Thyroid gland (tissue), 4 donors: ENCODE data around the gene TMEM107. TPM values are rescaled to one million over a fixed set of nuclear protein-coding genes. Genes with fewer than 3 reads are reported as not detected.

Experiments
- DNase-seq, 2 donors: peaks; one replicate each; pipeline ENCODE4 v3.0.0-alpha.2; 2019
- H3K27ac ChIP-seq, 3 donors: fragments of 200-600 bp; sonication (generic); 1 replicate in 2 of 3; 2 replicates in 1 of 3; pipeline ENCODE4 v1.5.1; 2016 to 2019; ENCODE audit warnings: mild to moderate bottlenecking in 1 of 3, moderate library complexity in 1 of 3
- H3K27me3 ChIP-seq: fragments of 200-600 bp; sonication (generic); one replicate; pipeline ENCODE4 v1.5.1; 2019
- H3K36me3 ChIP-seq, 2 donors: fragments of 200-600 bp; sonication (generic); one replicate each; pipeline ENCODE4 v1.5.1; 2016 to 2019
- H3K4me1 ChIP-seq, 2 donors: fragments of 200-600 bp; sonication (generic); one replicate each; pipeline ENCODE4 v1.5.1; 2017 to 2019
- H3K4me3 ChIP-seq, 3 donors: fragments of 200-600 bp; sonication (generic); replicated peaks in 1 of 3; 1 replicate in 2 of 3; 2 replicates in 1 of 3; pipeline ENCODE4 v1.5.1; 2016; ENCODE audit warnings: mild to moderate bottlenecking in 1 of 3
- H3K9me3 ChIP-seq: fragments of 200-600 bp; sonication (generic); one replicate; pipeline ENCODE4 v1.5.1; 2017
- POLR2A ChIP-seq, 2 donors: fragments of 450-650 bp; IDR thresholded peaks; one replicate each; pipeline ENCODE4 v1.6.1; 2017; ENCODE audit warnings: antibody characterized with exemption in 2 of 2, mild to moderate bottlenecking in 2 of 2, moderate library complexity in 1 of 2
- WGBS, 2 donors: methylation state at CpG; one replicate each; pipeline ENCODE4 v1.1.5; 2017; 5-methylcytosine and 5-hydroxymethylcytosine counted together
- intact Hi-C: fragments of 100-400 bp; cut with DNase I; formaldehyde crosslinking; loops from one replicate; pipeline ENCODE4 v1.15.1; 2023
- total RNA-seq, 4 donors: library from RNA; depleted of rRNA; stranded (reverse); fragments of >200 nt; gene quantifications; one replicate each; pipeline ENCODE4 v1.2.3, GENCODE V29; 2016
- TF ChIP-seq, protein P1 (sequence below), 6 experiments: fragments of 200-600 bp in 3 of 6; fragments of 450-650 bp in 3 of 6; sonication (generic) in 3 of 6; IDR thresholded peaks; one replicate each; pipeline ENCODE4 v1.5.1; 2016 to 2019; ENCODE audit warnings: antibody characterized with exemption in 6 of 6, mild to moderate bottlenecking in 2 of 6, inconsistent platforms in 1 of 6, moderate library complexity in 1 of 6

TMEM107 gene
- total RNA-seq, 4 donors from 2014 or later = 19.7 to 34.7 (median 32.2) TPM

DNA sequence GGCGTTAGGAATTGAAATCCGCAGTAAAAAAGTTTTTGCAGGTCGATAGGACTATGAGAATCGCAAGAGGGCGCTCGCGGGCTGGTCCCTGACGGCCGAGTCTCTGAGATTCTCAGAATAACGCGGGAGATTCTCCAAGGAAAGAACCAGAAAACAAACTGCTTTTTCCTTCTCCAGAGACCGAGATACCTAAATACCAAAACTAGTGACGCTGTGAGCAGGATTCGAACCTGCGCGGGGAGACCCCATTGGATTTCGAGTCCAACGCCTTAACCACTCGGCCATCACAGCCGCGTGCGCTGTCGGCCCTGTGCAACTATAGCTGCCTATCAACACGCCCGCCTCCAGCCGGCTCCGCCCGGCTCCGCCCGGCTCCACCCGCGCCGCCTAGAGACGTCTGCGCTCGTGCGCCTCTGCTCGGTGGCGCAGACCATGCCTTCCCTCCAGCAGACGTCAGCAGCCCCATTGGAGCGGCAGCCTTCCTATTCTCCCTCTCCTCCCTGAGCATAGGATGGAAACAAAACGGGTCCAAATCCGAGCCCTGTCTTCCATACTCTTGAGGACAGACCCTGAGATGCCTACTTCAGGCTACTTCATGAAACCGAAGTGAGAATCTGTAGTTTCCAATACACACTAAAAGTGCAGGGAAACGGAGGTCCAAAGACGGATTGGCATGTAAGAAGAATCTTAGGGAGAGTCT is 37.4 kb downstream of the TMEM107 start:
- peaks cover 44 to 47% of the 10 kb centered on the region in 2 donors for H3K36me3 ChIP-seq
- H3K27me3 ChIP-seq = no peaks in the 10 kb centered on the region
- intact Hi-C loops = no loop called here
- peak in 1 of 2 donors; percentile 81 for TF ChIP-seq POLR2A (IDR thresholded peaks at IDR 0.05)
- TF ChIP-seq, protein P1, sequence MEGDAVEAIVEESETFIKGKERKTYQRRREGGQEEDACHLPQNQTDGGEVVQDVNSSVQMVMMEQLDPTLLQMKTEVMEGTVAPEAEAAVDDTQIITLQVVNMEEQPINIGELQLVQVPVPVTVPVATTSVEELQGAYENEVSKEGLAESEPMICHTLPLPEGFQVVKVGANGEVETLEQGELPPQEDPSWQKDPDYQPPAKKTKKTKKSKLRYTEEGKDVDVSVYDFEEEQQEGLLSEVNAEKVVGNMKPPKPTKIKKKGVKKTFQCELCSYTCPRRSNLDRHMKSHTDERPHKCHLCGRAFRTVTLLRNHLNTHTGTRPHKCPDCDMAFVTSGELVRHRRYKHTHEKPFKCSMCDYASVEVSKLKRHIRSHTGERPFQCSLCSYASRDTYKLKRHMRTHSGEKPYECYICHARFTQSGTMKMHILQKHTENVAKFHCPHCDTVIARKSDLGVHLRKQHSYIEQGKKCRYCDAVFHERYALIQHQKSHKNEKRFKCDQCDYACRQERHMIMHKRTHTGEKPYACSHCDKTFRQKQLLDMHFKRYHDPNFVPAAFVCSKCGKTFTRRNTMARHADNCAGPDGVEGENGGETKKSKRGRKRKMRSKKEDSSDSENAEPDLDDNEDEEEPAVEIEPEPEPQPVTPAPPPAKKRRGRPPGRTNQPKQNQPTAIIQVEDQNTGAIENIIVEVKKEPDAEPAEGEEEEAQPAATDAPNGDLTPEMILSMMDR (IDR thresholded peaks at IDR 0.05) = peak; percentile 77 to 98 (median 87)
- H3K9me3 ChIP-seq = no peaks in the 10 kb centered on the region
- H3K4me3 ChIP-seq = no peak overlapping the region
- WGBS, 2 donors = 2 to 3% methylated on average over 31 to 38 of the region's 46 CpGs
- H3K27ac ChIP-seq = peak overlapping the region; percentile 69 to 93 (median 86)
- DNase-seq = peak; percentile 95
- H3K4me1 ChIP-seq = peaks cover 19 to 35% of the 10 kb centered on the region in 2 donors

DNA sequence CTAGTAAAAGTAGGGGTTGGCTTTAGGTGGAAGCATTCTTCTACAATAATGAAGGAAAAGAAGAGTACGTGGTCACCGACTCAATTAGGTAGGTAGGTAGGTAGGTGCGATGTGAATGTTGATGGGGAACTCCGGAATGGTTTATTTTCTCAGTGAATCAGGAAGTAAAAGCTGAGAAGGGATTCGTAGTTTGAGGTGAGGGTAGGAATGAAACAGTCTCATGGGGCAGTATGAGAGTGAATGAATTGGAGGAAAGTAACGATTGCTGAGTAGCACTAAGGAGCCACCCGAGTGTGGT is 37.9 kb downstream of the TMEM107 start:
- H3K27ac ChIP-seq = peak overlapping the region; percentile 69 to 93 (median 86)
- H3K27me3 ChIP-seq = no peaks in the 10 kb centered on the region
- 1 to 2% methylated on average over 7 of the region's 7 CpGs for WGBS, 2 donors
- no peak for DNase-seq
- peaks cover 19 to 35% of the 10 kb centered on the region in 2 donors for H3K4me1 ChIP-seq
- H3K4me3 ChIP-seq = no peak overlapping the region
- intact Hi-C loops = no loop called here
- no peak for TF ChIP-seq POLR2A (IDR thresholded peaks at IDR 0.05)
- TF ChIP-seq, protein P1 (IDR thresholded peaks at IDR 0.05) = no peak
- H3K9me3 ChIP-seq = no peaks in the 10 kb centered on the region
- peaks cover 39 to 42% of the 10 kb centered on the region in 2 donors for H3K36me3 ChIP-seq

DNA sequence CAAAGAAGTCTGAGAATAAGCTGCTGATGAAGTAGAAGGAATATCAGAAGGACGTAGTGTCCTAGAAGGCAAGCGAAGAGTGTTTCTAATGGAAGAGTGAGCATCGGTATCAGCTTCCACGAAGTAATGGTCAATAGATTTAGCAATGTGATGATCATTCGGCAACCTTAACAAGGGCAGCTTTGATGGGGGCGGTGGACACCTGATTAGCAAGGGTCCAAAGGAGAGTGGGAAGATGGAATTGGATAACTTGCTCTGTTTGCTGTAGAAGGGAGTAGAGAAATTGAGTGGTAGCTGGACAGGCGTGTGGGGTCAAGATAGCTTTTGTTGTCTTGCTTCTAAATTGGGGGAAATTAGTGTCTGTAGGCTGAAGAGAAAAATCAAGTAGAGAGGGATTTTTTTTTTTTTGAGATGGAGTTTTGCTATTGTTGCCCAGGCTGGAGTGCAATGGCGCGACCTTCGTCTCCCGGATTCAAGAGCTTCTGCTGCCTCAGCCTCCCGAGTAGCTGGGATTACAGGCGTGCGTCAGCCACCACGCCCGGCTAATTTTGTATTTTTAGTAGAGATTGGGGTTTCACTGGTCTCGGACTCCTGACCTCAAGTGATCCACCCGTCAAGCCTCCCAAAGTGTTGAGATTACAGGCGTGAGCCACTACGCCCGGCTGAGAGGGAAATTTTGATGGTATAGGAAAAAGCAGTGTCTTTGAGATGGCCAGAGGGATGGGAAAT is 38.4 kb downstream of the TMEM107 start:
- TF ChIP-seq, protein P1 (IDR thresholded peaks at IDR 0.05) = no peak
- peak in 1 of 2 donors; percentile 7 for TF ChIP-seq POLR2A (IDR thresholded peaks at IDR 0.05)
- intact Hi-C loops = no loop called here

DNA sequence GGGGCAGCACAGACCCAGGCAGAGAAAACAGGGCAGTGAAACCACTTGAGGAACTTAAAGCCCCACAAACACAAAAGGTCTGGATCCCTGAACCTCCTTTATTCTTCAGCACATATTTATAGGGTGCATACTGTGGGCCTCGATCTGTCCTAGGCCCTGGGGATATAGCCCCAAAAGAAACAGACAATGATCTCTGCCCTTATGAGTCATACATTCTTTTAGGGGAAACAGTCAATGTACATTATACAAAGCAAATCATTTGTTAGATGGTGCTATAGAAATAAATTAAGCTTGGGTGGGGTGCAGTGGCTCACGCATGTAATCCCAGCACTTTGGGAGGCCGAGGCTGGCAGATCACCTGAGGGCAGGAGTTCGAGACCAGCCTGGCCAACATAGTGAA is 42.2 kb downstream of the TMEM107 start:
- TF ChIP-seq, protein P1 (IDR thresholded peaks at IDR 0.05) = no peak
- no peak for TF ChIP-seq POLR2A (IDR thresholded peaks at IDR 0.05)
- 90 to 94% methylated on average over 4 of the region's 4 CpGs for whole genome bisulfite sequencing, 2 donors
- Histone ChIP-seq H3K9me3 (no peaks in the 10 kb centered on the region), H3K27me3 (no peaks in the 10 kb centered on the region), H3K4me1 (peaks cover 9 to 10% of the 10 kb centered on the region in 2 donors), H3K27ac (no peak overlapping the region), H3K4me3 (no peak overlapping the region), H3K36me3 (no peaks in the 10 kb centered on the region)
- intact Hi-C loops = no loop called here
- DNase-seq = no peak

More for the DNA sequence above, 38.4 kb downstream of the TMEM107 start:
- no peaks in the 10 kb centered on the region for H3K27me3 ChIP-seq
- H3K27ac ChIP-seq = peak overlapping the region; percentile 69 to 93 (median 86)
- peaks cover 34 to 37% of the 10 kb centered on the region in 2 donors for H3K36me3 ChIP-seq
- WGBS, 2 donors = 25 to 32% methylated on average over 21 of the region's 21 CpGs
- H3K9me3 ChIP-seq = no peaks in the 10 kb centered on the region
- peak; percentile 59 to 60 for DNase-seq
- H3K4me1 ChIP-seq = peaks cover 19 to 35% of the 10 kb centered on the region in 2 donors
- H3K4me3 ChIP-seq = no peak overlapping the region

DNA sequence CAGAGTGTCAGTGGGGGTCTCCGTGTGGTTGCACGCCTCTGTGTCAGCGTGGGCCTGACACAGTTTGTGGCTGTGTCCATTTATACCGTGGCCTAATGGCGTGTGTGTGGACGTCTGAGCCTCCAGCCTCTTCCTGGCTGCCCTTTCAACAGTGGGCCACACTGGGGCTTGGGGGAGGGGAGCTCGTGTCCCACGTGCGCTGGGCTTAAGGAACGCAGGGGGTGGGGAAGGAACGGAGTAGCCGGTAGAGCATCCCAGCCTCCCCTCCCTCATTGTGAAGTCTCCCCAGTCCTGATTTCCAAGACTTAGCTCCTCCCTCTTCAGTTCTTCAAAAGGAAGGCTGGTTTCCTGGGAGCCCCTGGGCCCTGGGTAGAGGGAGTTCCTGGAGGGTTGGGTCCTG is 42.8 kb downstream of the TMEM107 start:
- no peak overlapping the region for H3K27ac ChIP-seq
- no peaks in the 10 kb centered on the region for H3K36me3 ChIP-seq
- intact Hi-C loops = no loop called here
- H3K9me3 ChIP-seq = no peaks in the 10 kb centered on the region
- DNase-seq = no peak
- H3K4me3 ChIP-seq = no peak overlapping the region
- no peak for TF ChIP-seq POLR2A (IDR thresholded peaks at IDR 0.05)
- TF ChIP-seq, protein P1 (IDR thresholded peaks at IDR 0.05) = no peak
- no peaks in the 10 kb centered on the region for H3K27me3 ChIP-seq
- 65 to 70% methylated on average over 12 of the region's 12 CpGs for WGBS, 2 donors
- peaks cover 8 to 9% of the 10 kb centered on the region in 2 donors for H3K4me1 ChIP-seq
